ENCODE results near the gene CHRM5.

Gene CHRM5

GRCh38 chr15:34102175-34102925 is 134.1 kb downstream of the CHRM5 start:
- DNase-seq, result peak in 1 of 14 donors; percentile 0

- DNase-seq, result no peak
Observed at GRCh38 chr15:34106423-34106822, 138.1 kb downstream of the CHRM5 start.

GRCh38 chr15:34107315-34107714 is 139.0 kb downstream of the CHRM5 start:
- no peak for DNase-seq

GRCh38 chr15:34109797-34110663 is 141.7 kb downstream of the CHRM5 start:
- DNase-seq, result no peak

GRCh38 chr15:34111488-34111887 is 143.2 kb downstream of the CHRM5 start:
- DNase-seq, result no peak

GRCh38 chr15:34114215-34114614 is 145.9 kb downstream of the CHRM5 start:
- no peak for DNase-seq

- no peak for DNase-seq
Observed at GRCh38 chr15:34114739-34115138, 146.4 kb downstream of the CHRM5 start.

GRCh38 chr15:34116620-34117019 is 148.3 kb downstream of the CHRM5 start:
- DNase-seq, result no peak

All from C1 segment of cervical spinal cord (tissue), 14 donors.